Measurements from ENCODE around the gene ABCA5. TPM values are rescaled to one million over a fixed set of nuclear protein-coding genes. Genes with fewer than 3 reads are reported as not detected.

The ABCA5 gene
- total and polyA plus RNA-seq, 2 of the 13 experiments (the other 11 are each of a cell fraction or from before 2014, with no cell fraction given) = 9.7 to 10.1 TPM

- no peak for TF ChIP-seq LRRFIP1 (CRISPR knock-in tag; conservative IDR thresholded peaks at IDR 0.05)
- TF ChIP-seq ZNF484 (CRISPR knock-in tag; IDR thresholded peaks at IDR 0.05; ENCODE audit: borderline replicate concordance, low read depth) = no peak
- TF ChIP-seq PCBP1 (IDR thresholded peaks at IDR 0.05; ENCODE audit: borderline replicate concordance, low read depth, low read length) = no peak
- no peak for TF ChIP-seq TAF15 (IDR thresholded peaks at IDR 0.05; ENCODE audit: low read depth, low read length, poor library complexity, severe bottlenecking)
- peak; percentile 63; the same call in 1 of the 2 replicates for TF ChIP-seq ZBTB25 (CRISPR knock-in tag; IDR thresholded peaks at IDR 0.05)
- peak; percentile 72 for TF ChIP-seq GATAD2A (CRISPR knock-in tag; IDR thresholded peaks at IDR 0.05)
- TF ChIP-seq SUZ12 (IDR thresholded peaks at IDR 0.05; ENCODE audit: low read depth, low read length) = no peak
- TF ChIP-seq ZNF367 (CRISPR knock-in tag; IDR thresholded peaks at IDR 0.05; ENCODE audit: borderline replicate concordance) = no peak
- TF ChIP-seq ZNF562 (CRISPR knock-in tag; IDR thresholded peaks at IDR 0.05; ENCODE audit: borderline replicate concordance) = no peak
- no peak for TF ChIP-seq ZNF704 (CRISPR knock-in tag; IDR thresholded peaks at IDR 0.05; ENCODE audit: borderline replicate concordance)
- no peak for TF ChIP-seq GMEB2 (CRISPR knock-in tag; IDR thresholded peaks at IDR 0.05; ENCODE audit: low read depth)
- TF ChIP-seq KLF12 (CRISPR knock-in tag; IDR thresholded peaks at IDR 0.05; ENCODE audit: borderline replicate concordance) = no peak
- no peak for TF ChIP-seq ARNTL (CRISPR knock-in tag; IDR thresholded peaks at IDR 0.05)
- TF ChIP-seq NFE2L2 (IDR thresholded peaks at IDR 0.05; ENCODE audit: low read length) = no peak
- no peak for TF ChIP-seq RFX1 (IDR thresholded peaks at IDR 0.05)
- TF ChIP-seq ZBTB33 (CRISPR knock-in tag; IDR thresholded peaks at IDR 0.05) = no peak
- no peak for TF ChIP-seq ZNF292 (CRISPR knock-in tag; IDR thresholded peaks at IDR 0.05; ENCODE audit: borderline replicate concordance, low read depth)
- TF ChIP-seq FOXP4 (CRISPR knock-in tag; IDR thresholded peaks at IDR 0.05) = peak; percentile 61
- TF ChIP-seq FOXO4 (CRISPR knock-in tag; conservative IDR thresholded peaks at IDR 0.05) = no peak
Observed at GRCh38 chr17:69223809-69224208, 103.1 kb downstream of the ABCA5 start (continued).
